Parathyroid adenoma (tissue), 2 donors: ENCODE measurements around the gene ARHGAP42.

Experiments used
- H2AFZ ChIP-seq: fragments of 300-600 bp; sonication (generic); one replicate; pipeline ENCODE4 v1.7.0; 2017; ENCODE audit warnings: antibody characterized with exemption, mild to moderate bottlenecking
- H3K27ac ChIP-seq: fragments of 300-600 bp; sonication (generic); one replicate; pipeline ENCODE4 v1.7.0; 2017
- H3K27me3 ChIP-seq: fragments of 300-600 bp; sonication (generic); one replicate; pipeline ENCODE4 v1.7.0; 2017; ENCODE audit warnings: low read length; ENCODE audit not compliant: control insufficient read depth, insufficient read depth
- H3K36me3 ChIP-seq: fragments of 300-600 bp; sonication (generic); one replicate; pipeline ENCODE4 v1.7.0; 2017; ENCODE audit warnings: low read length; ENCODE audit not compliant: control insufficient read depth, insufficient read depth
- H3K4me1 ChIP-seq: fragments of 300-600 bp; sonication (generic); one replicate; pipeline ENCODE4 v1.7.0; 2017; ENCODE audit warnings: control low read depth
- H3K4me2 ChIP-seq: fragments of 300-600 bp; sonication (generic); one replicate; pipeline ENCODE4 v1.7.0; 2017; ENCODE audit warnings: low read length
- H3K4me3 ChIP-seq: fragments of 300-600 bp; sonication (generic); one replicate; pipeline ENCODE4 v1.7.0; 2017; ENCODE audit warnings: low read depth, low read length
- H3K79me2 ChIP-seq: fragments of 300-600 bp; sonication (generic); one replicate; pipeline ENCODE4 v1.7.0; 2017; ENCODE audit warnings: control low read depth
- H3K9ac ChIP-seq: fragments of 300-600 bp; sonication (generic); one replicate; pipeline ENCODE4 v1.7.0; 2017; ENCODE audit warnings: mild to moderate bottlenecking
- H3K9me3 ChIP-seq: fragments of 300-600 bp; sonication (generic); one replicate; pipeline ENCODE4 v1.7.0; 2017; ENCODE audit warnings: low read length; ENCODE audit not compliant: control insufficient read depth
- CTCF ChIP-seq: fragments of 300-600 bp; sonication (generic); IDR thresholded peaks from one replicate; pipeline ENCODE4 v1.7.0; 2017; ENCODE audit warnings: antibody characterized with exemption, mild to moderate bottlenecking
- donor health status: primary hyperparathyroidism.

The ARHGAP42 gene

DNA sequence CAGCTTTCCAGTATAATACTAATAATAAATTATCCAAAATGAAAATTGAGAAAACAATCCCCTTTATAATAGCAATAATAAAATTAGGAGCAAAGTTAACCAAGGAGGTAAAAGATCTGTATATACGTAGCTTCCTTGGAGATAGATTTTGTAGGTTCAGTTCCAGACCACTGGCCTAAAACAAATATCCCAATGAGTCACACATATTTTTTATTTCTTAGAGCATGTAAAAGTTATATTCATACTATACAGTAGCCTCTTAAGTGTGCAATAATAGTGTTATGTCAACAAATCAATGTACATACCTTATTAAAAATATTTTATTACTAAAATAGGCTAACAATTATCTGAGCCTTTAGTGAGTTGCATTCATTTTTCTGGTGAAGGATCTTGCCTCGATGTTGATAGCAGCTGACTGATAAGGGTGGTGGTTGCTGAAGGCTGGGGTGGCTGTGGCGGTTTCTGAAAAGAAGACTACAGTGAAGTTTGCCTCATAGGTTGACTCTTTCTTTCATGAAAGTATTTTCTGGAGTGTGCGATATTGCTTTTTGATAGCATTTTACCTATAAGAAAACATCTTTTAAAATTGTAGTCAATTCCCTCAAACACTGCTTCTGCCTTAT is 178.5 kb downstream of the ARHGAP42 start:
- TF ChIP-seq CTCF: no peak
- H2AFZ ChIP-seq: no peak overlapping the region
- H3K79me2 ChIP-seq: peaks cover 2% of the 10 kb centered on the region
- H3K27me3 ChIP-seq: no peaks in the 10 kb centered on the region
- H3K36me3 ChIP-seq: no peaks in the 10 kb centered on the region
- no peaks in the 10 kb centered on the region for H3K4me1 ChIP-seq
- no peak overlapping the region for H3K4me2 ChIP-seq
- H3K9me3 ChIP-seq: no peaks in the 10 kb centered on the region
- H3K27ac ChIP-seq: no peak overlapping the region
- no peak overlapping the region for H3K4me3 ChIP-seq
- H3K9ac ChIP-seq: no peak overlapping the region

GRCh38 chr11:100866453-100866852 is 179.4 kb downstream of the ARHGAP42 start:
- H3K27me3 ChIP-seq: no peaks in the 10 kb centered on the region
- TF ChIP-seq CTCF: no peak
- H3K27ac ChIP-seq: no peak overlapping the region
- peaks cover 2% of the 10 kb centered on the region for H3K79me2 ChIP-seq
- H3K4me1 ChIP-seq: no peaks in the 10 kb centered on the region
- H3K36me3 ChIP-seq: no peaks in the 10 kb centered on the region
- H2AFZ ChIP-seq: no peak overlapping the region
- no peak overlapping the region for H3K4me3 ChIP-seq
- no peaks in the 10 kb centered on the region for H3K9me3 ChIP-seq
- H3K9ac ChIP-seq: no peak overlapping the region
- H3K4me2 ChIP-seq: no peak overlapping the region

DNA sequence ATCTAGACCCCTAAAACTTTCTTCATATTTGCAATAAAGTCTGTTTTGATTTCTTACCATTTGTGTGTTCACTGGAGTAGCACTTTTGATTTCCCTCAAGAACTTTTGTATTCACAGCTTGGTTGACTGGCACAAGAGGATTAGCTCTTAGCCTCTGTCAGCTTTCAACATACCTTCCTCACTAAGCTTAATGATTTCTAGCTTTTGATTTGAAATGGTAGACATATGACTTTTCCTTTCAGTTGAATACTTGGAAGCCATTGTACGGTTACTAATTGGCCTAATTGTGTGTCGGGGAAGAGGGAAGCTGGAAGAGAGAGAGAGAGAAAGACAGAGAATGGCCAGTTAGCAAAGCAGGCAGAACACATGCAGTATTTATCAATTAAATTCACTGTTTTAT is 180.5 kb downstream of the ARHGAP42 start:
- Histone ChIP-seq H3K79me2 (peaks cover 2% of the 10 kb centered on the region), H3K9ac (no peak overlapping the region), H3K27ac (no peak overlapping the region), H3K4me1 (no peaks in the 10 kb centered on the region), H3K36me3 (no peaks in the 10 kb centered on the region), H3K4me3 (no peak overlapping the region), H3K4me2 (no peak overlapping the region), H3K9me3 (no peaks in the 10 kb centered on the region), H3K27me3 (no peaks in the 10 kb centered on the region), H2AFZ (no peak overlapping the region)
- TF ChIP-seq CTCF: no peak

GRCh38 chr11:100869328-100869727 is 182.2 kb downstream of the ARHGAP42 start:
- H3K4me3 ChIP-seq: no peak overlapping the region
- no peak overlapping the region for H3K27ac ChIP-seq
- TF ChIP-seq CTCF: no peak
- H3K9me3 ChIP-seq: no peaks in the 10 kb centered on the region
- H3K9ac ChIP-seq: no peak overlapping the region
- H3K27me3 ChIP-seq: no peaks in the 10 kb centered on the region
- no peaks in the 10 kb centered on the region for H3K36me3 ChIP-seq
- H2AFZ ChIP-seq: no peak overlapping the region
- no peaks in the 10 kb centered on the region for H3K4me1 ChIP-seq
- no peak overlapping the region for H3K4me2 ChIP-seq
- H3K79me2 ChIP-seq: peaks cover 2% of the 10 kb centered on the region

DNA sequence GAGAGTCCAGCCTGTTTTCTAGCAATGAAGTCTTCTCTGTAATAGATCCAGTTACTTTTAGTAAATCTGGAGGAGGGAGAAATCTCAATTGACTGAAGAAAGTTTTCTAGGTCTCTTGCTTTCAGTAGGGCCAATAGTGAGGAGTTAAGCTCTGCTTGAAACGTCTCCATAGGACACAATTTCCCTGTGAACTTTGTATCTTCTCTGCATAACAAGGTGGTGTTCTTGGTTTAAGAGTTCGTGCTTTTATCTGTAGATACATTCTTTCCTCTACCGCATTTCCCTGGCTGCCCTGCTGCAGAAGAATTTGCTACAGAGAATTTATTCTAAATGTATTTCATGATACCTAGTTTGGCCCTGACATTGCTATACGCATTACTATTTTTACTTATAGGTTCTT is 183.1 kb downstream of the ARHGAP42 start:
- Histone ChIP-seq H3K79me2 (peaks cover 2% of the 10 kb centered on the region), H3K4me3 (no peak overlapping the region), H3K36me3 (no peaks in the 10 kb centered on the region), H3K27ac (no peak overlapping the region), H3K27me3 (no peaks in the 10 kb centered on the region), H3K9ac (no peak overlapping the region), H3K9me3 (no peaks in the 10 kb centered on the region), H2AFZ (no peak overlapping the region), H3K4me1 (no peaks in the 10 kb centered on the region), H3K4me2 (no peak overlapping the region)
- no peak for TF ChIP-seq CTCF
